ENCODE results near the gene KLK2.

KLK2 gene

DNA sequence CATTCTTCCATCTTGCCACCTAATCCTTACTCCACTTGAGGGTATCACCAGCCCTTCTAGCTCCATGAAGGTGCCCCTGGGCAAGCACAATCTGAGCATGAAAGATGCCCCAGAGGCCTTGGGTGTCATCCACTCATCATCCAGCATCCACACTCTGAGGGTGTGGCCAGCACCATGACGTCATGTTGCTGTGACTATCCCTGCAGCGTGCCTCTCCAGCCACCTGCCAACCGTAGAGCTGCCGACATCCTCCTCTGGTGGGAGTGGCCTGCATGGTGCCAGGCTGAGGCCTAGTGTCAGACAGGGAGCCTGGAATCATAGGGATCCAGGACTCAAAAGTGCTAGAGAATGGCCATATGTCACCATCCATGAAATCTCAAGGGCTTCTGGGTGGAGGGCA lies 21.6 kb upstream of the KLK2 start:
- DNase-seq: no peak

DNA sequence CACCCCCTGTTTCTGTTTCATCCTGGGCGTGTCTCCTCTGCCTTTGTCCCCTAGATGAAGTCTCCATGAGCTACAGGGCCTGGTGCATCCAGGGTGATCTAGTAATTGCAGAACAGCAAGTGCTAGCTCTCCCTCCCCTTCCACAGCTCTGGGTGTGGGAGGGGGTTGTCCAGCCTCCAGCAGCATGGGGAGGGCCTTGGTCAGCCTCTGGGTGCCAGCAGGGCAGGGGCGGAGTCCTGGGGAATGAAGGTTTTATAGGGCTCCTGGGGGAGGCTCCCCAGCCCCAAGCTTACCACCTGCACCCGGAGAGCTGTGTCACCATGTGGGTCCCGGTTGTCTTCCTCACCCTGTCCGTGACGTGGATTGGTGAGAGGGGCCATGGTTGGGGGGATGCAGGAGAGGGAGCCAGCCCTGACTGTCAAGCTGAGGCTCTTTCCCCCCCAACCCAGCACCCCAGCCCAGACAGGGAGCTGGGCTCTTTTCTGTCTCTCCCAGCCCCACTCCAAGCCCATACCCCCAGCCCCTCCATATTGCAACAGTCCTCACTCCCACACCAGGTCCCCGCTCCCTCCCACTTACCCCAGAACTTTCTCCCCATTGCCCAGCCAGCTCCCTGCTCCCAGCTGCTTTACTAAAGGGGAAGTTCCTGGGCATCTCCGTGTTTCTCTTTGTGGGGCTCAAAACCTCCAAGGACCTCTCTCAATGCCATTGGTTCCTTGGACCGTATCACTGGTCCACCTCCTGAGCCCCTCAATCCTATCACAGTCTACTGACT lies 18.4 kb upstream of the KLK2 start, which contains the start of gene KLK3:
Gene KLK3, plus strand, starts transcription at position 280 of the 775 bp plus-strand sequence. Its CDS starts 41 bp downstream, at position 321.
- DNase-seq: no peak

GRCh38 chr19:50857366-50857765 lies 15.9 kb upstream of the KLK2 start:
- DNase-seq: no peak

DNA sequence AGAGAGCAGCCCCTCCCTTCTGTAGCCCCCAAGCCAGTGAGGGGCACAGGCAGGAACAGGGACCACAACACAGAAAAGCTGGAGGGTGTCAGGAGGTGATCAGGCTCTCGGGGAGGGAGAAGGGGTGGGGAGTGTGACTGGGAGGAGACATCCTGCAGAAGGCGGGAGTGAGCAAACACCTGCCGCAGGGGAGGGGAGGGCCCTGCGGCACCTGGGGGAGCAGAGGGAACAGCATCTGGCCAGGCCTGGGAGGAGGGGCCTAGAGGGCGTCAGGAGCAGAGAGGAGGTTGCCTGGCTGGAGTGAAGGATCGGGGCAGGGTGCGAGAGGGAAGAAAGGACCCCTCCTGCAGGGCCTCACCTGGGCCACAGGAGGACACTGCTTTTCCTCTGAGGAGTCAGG lies 14.4 kb upstream of the KLK2 start:
- DNase-seq: no peak

- DNase-seq: no peak
Observed at GRCh38 chr19:50859849-50860248, 13.4 kb upstream of the KLK2 start.

DNA sequence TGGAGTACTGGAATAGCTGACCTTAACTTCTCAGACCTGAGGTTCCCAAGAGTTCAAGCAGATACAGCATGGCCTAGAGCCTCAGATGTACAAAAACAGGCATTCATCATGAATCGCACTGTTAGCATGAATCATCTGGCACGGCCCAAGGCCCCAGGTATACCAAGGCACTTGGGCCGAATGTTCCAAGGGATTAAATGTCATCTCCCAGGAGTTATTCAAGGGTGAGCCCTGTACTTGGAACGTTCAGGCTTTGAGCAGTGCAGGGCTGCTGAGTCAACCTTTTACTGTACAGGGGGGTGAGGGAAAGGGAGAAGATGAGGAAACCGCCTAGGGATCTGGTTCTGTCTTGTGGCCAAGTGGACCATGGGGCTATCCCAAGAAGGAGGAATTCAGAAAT lies 12.2 kb upstream of the KLK2 start:
- no peak for DNase-seq

DNA sequence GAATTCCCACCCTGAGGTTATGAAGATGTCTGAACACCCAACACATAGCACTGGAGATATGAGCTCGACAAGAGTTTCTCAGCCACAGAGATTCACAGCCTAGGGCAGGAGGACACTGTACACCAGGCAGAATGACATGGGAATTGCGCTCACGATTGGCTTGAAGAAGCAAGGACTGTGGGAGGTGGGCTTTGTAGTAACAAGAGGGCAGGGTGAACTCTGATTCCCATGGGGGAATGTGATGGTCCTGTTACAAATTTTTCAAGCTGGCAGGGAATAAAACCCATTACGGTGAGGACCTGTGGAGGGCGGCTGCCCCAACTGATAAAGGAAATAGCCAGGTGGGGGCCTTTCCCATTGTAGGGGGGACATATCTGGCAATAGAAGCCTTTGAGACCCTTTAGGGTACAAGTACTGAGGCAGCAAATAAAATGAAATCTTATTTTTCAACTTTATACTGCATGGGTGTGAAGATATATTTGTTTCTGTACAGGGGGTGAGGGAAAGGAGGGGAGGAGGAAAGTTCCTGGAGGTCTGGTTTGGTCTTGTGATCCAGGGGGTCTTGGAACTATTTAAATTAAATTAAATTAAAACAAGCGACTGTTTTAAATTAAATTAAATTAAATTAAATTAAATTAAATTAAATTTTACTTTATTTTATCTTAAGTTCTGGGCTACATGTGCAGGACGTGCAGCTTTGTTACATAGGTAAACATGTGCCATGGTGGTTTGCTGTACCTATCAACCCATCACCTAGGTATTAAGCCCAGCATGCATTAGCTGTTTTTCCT lies 11.5 kb upstream of the KLK2 start:
- no peak for DNase-seq

GRCh38 chr19:50869479-50869878 lies 3.8 kb upstream of the KLK2 start:
- DNase-seq: no peak

DNA sequence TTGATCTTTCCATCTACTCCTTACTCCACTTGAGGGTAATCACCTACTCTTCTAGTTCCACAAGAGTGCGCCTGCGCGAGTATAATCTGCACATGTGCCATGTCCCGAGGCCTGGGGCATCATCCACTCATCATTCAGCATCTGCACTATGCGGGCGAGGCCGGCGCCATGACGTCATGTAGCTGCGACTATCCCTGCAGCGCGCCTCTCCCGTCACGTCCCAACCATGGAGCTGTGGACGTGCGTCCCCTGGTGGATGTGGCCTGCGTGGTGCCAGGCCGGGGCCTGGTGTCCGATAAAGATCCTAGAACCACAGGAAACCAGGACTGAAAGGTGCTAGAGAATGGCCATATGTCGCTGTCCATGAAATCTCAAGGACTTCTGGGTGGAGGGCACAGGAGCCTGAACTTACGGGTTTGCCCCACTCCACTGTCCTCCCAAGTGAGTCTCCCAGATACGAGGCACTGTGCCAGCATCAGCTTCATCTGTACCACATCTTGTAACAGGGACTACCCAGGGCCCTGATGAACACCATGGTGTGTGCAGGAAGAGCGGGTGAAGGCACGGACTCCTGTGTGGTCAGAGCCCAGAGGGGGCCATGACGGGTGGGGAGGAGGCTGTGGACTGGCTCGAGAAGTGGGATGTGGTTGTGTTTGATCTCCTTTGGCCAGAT lies 2.7 kb upstream of the KLK2 start:
- peak; percentile 18 for DNase-seq

- DNase-seq: no peak
Observed at GRCh38 chr19:50874211-50874610, 972 bp downstream of the KLK2 start.

DNA sequence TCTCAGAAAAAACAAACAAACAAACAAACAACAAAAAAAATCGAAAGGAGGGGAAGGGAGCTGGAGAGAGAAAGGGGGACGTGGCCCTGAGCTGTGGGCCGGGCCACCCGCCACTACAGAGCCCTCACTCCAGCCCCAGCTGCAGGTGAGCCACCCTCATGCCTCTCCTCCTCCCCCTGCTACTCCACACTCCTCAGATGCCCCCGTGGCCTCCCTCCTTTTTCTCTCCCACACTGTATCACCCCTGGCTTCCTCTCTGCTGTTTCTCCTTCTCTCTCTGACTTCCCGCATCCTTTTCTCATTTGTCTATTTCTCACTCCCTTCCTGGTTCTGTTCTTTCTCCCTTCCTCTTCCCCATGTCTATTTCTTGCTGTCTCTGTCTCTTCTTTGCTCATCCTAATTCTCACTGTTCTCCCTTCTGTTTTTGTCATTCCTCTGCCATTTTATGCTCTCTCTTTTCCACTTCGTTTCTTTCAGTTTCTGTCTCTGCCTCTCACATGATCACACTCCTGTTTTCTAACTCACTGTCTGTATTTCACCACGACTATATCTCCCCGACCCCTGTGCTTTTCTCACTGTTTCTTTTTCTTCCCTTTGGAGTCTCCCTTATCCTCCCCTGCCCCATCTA lies 2.7 kb downstream of the KLK2 start:
- no peak for DNase-seq

GRCh38 chr19:50876456-50876855 lies 3.2 kb downstream of the KLK2 start:
- no peak for DNase-seq

DNA sequence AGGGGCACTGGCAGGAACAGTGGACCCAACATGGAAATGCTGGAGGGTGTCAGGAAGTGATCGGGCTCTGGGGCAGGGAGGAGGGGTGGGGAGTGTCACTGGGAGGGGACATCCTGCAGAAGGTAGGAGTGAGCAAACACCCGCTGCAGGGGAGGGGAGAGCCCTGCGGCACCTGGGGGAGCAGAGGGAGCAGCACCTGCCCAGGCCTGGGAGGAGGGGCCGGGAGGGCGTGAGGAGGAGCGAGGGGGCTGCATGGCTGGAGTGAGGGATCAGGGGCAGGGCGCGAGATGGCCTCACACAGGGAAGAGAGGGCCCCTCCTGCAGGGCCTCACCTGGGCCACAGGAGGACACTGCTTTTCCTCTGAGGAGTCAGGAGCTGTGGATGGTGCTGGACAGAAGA lies 4.1 kb downstream of the KLK2 start:
- DNase-seq: no peak

- DNase-seq: no peak
Observed at GRCh38 chr19:50878851-50879250, 5.6 kb downstream of the KLK2 start.

DNA sequence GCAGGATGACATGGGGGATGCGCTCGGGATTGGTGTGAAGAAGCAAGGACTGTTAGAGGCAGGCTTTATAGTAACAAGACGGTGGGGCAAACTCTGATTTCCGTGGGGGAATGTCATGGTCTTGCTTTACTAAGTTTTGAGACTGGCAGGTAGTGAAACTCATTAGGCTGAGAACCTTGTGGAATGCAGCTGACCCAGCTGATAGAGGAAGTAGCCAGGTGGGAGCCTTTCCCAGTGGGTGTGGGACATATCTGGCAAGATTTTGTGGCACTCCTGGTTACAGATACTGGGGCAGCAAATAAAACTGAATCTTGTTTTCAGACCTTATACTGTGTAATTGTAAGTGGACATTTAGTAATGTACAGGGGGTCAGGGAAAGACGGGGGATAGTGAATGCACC lies 7.0 kb downstream of the KLK2 start:
- no peak for DNase-seq

GRCh38 chr19:50882188-50882587 lies 8.9 kb downstream of the KLK2 start:
- no peak for DNase-seq

- DNase-seq: no peak
Observed at GRCh38 chr19:50889638-50890037, 16.4 kb downstream of the KLK2 start.

DNA sequence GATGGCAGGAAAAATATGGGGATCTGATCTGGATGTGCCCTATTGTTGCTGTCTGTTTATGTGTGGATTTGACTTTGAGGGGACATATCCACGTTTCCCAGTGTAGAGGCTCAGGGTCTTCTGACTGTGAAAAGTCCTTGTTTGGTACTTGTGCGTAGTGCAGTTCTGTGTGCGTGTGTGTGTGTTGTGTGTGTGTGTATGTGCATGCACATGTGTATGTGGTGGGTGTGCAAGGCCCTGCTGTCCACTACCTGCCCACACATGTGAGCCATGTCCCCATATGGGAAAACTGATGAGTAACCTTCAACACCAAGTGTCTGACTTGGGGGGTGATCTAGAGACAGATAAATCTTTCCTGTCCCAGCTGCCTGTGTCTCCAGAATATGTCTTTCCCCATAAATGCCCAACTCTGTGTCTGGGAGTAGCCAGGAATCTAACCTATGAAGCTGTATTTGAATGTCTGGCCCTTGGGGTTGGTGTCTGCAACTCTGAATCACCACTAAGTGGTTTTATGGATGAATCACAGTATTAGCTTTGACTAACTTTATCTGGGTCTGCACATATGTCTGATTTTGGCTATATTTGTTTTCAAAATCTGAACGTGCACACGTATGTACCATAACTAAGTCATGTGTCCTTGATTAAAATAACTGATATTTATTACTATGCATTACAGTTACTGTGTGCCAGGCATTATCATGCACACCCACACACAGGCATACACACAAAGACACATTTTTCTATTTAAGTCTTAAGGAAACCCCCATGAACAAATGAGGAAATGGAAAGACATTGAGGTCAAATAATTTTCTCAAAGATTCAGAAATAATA lies 17.4 kb downstream of the KLK2 start:
- no peak for DNase-seq

DNA sequence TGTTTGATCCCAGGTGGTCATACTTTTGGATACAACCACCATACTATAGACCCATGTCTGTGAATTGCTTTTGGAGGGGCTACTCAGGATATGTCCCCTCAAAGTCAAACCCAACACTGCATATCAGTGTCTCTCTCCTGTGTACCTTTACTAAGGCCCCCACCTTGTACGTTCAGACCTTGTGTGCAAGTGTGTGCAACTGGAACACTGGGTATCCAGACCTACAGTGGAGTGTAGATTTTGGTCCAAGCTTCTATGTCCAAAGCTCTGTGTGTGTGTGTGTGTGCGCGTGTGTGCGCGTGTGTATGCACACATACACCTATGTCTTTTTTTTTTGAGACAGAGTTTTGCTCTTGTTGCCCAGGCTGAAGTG lies 18.0 kb downstream of the KLK2 start:
- no peak for DNase-seq

GRCh38 chr19:50893047-50893736 lies 20.0 kb downstream of the KLK2 start:
- no peak for DNase-seq

DNA sequence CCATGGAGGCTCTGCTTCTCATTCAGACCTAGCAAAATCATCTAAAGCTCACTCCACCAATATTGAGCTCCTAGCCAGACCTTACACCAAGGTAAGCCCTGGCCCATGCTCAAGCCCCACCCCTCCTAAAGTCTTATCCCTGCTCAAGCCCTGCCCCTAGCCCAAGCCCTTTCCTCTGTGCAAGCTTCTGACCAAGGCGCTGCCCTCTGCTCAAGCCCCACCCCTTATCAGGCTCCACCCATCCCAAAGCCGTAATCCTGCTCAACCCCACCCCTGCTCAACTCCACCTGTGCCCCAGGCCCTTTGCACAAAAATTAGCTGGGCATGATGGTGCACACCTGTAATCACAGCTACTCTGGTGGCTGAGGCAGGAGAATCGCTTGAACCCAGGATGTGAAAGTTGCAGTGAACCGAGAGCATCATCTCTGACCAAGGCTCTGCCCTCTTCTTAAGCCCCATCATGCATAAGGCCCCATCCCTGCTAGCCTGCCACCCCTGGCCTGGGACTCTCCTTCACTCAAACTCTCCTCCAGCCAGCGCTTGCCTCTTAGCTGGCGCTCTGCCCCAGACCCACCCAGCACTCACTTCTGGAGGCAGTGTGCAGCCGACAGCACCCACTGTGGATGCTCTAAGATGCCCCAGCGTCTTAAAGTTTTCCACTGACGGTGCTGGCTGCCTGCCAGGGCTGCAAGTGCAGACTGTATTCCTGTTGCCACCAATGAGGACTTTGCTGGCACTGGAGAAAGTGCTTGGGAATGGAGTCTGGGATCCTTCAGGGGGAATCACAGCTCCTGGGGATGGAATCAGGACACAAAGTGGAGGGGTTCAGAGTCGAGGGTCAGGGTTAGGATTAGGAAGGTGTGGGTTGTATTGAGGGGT lies 21.5 kb downstream of the KLK2 start:
- DNase-seq: no peak

Data from activated CD4-positive, alpha-beta T cell treated with anti-CD3 and anti-CD28 coated beads, Interleukin-2, amount 50 U/mL, for 16 hours (primary cell).